Small intestine (tissue), 16 donors: ENCODE data around the gene FCN1. TPM values are rescaled to one million over a fixed set of nuclear protein-coding genes. Genes with fewer than 3 reads are reported as not detected.

Experiments used
- DNase-seq, 2 donors: peaks; one replicate each; pipeline versions ENCODE4 v3.0.0 to v3.0.0-alpha.2; 2013
- FAIRE-seq: peaks from 2 replicates; lab custom pipeline; 2012; peaks lifted over from hg19 to GRCh38; lab: Jason Lieb, UNC
- H3K27ac ChIP-seq, 3 donors: one replicate each; pipeline ENCODE4 v1.5.1; 2013; ENCODE audit warnings: low read length in 2 of 3, mild to moderate bottlenecking in 2 of 3, control low read depth in 1 of 3, inconsistent platforms in 1 of 3, low read depth in 1 of 3, moderate library complexity in 1 of 3
- H3K27me3 ChIP-seq, 3 donors: one replicate each; pipeline ENCODE4 v1.6.1; 2013; ENCODE audit warnings: low read length in 3 of 3, inconsistent platforms in 1 of 3; ENCODE audit not compliant: control insufficient read depth in 3 of 3, insufficient read depth in 3 of 3
- H3K36me3 ChIP-seq, 3 donors: one replicate each; pipeline ENCODE4 v1.6.1; 2013; ENCODE audit warnings: low read length in 3 of 3, inconsistent platforms in 1 of 3, low read depth in 1 of 3, mild to moderate bottlenecking in 1 of 3, moderate library complexity in 1 of 3; ENCODE audit not compliant: control insufficient read depth in 3 of 3, insufficient read depth in 2 of 3
- H3K4me1 ChIP-seq, 3 donors: one replicate each; pipeline ENCODE4 v1.6.1; 2013; ENCODE audit warnings: low read length in 2 of 3, inconsistent platforms in 1 of 3, low read depth in 1 of 3, mild to moderate bottlenecking in 1 of 3, moderate library complexity in 1 of 3; ENCODE audit not compliant: control insufficient read depth in 3 of 3, insufficient read depth in 2 of 3
- H3K4me3 ChIP-seq, 3 donors: one replicate each; pipeline ENCODE4 v1.5.1; 2013; ENCODE audit warnings: low read length in 3 of 3, control low read depth in 1 of 3, inconsistent platforms in 1 of 3, low read depth in 1 of 3, mild to moderate bottlenecking in 1 of 3, moderate library complexity in 1 of 3
- H3K9me3 ChIP-seq, 2 donors: one replicate each; pipeline ENCODE4 v1.6.1; 2013; ENCODE audit warnings: low read depth in 1 of 2, low read length in 1 of 2; ENCODE audit not compliant: control insufficient read depth in 2 of 2, insufficient read depth in 1 of 2
- WGBS, 3 donors: extraction: QIAGEN DNeasy Blood & Tissue Kit; methylation state at CpG; one replicate each; pipeline ENCODE4 v1.1.7; 2013; 5-methylcytosine and 5-hydroxymethylcytosine counted together
- long read RNA-seq, 10 donors: transcript quantifications; one replicate each; lab custom pipeline, GENCODE V29; 2026
- polyA plus RNA-seq, 4 donors: library from polyadenylated mRNA; stranded (reverse) in 3 of 4; unstranded in 1 of 4; fragments of 200-250 nt in 3 of 4; fragments of 120-200 nt in 1 of 4; gene quantifications; one replicate each; pipeline versions ENCODE4 v1.2.1 to v1.2.3, GENCODE V29; 2013
- donor health status: healthy with polysubstance abuse.
- donor health status: control.
- donor health status: control.
- donor health status: Bipolar disorder and iron deficiency.
- donor health status: healthy.

Gene FCN1
- polyA plus RNA-seq = 1 to 10 TPM in 1 of 4 donors, under 1 TPM in 1, not detected in 2; 0.94 to 1.1 TPM
- long read RNA-seq, donor 1 = 0 reads
- long read RNA-seq, donor 2 = 0 reads
- long read RNA-seq, donor 3 = 0 reads
- long read RNA-seq, donor 4 = 0 reads
- long read RNA-seq, donor 5 = 0 reads
- long read RNA-seq, donor 6 = 0 reads
- long read RNA-seq, donor 7 = 0 reads
- long read RNA-seq, donor 8, partial matches to known transcripts = 0 of 1 reads
- long read RNA-seq, donor 8, other reads (novel, unspliced or antisense) = 0 of 1 reads
- long read RNA-seq, donor 9 = 0 reads
- long read RNA-seq, donor 10 = 0 reads

DNA sequence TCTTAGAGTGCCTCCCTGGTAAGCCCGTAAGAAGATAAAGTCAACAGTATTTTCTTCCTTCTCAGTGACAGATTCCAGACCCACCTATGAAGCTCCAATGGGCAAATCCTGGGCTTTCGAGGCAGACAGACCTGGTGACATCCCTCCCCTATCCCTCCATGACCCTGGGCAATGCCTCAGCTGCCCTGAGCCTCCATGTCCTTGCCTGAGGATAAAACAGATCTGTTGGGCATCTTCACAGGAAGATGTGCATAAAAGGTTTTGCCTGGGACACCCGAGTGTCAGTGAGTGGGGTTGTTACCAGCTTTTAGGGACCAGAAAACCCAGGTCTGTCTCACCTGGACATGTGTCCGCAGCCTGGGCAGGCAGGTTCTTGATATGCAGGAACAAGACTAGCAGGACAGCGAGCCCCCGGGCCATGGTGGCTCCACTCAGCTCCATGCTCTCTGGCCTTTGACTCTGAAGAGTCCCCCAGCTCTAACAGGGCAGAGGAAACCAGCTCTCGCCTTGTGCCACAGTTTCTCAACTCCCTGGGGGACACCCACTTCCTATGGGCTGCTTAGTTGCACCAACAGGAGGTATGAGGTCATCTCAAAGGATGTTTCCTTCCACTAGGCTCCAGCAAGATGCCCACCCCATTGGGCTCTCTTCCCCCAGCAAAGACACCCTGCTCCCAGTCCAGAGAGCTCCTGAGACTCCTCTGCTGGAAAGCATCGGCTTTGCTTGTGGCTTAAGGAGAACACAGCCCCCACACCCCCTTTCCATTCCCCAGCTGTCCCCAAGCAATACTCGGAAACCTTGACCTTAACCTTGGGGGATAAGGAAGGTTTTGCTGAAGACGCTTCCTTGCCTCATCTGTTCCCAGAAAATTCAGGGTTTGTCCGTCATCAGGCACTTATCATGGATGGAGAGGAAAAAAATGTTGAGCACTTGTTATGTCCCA, at the start of gene FCN1:
FCN1 (minus strand) TSS at position 482 of the 943 bp plus-strand sequence; CDS start at position 441, 41 bp downstream.
- 69 to 78% (median 72%) methylated on average over 11 of the region's 11 CpGs for WGBS, 3 donors
- DNase-seq = no peak

GRCh38 chr9:134966697-134967546, 49.2 kb upstream of the FCN1 start:
- H3K36me3 ChIP-seq = no peaks in the 10 kb centered on the region
- DNase-seq = no peak
- no peaks in the 10 kb centered on the region for H3K9me3 ChIP-seq
- H3K4me3 ChIP-seq = no peak overlapping the region
- no peak for FAIRE-seq
- no peak overlapping the region for H3K27ac ChIP-seq
- WGBS, 3 donors = 78 to 84% (median 78%) methylated on average over 18 to 23 of the region's 23 CpGs
- H3K27me3 ChIP-seq = peaks cover 0 to 9% (median 0%) of the 10 kb centered on the region in 3 donors
- no peaks in the 10 kb centered on the region for H3K4me1 ChIP-seq

More for the DNA sequence above, at the start of gene FCN1:
- no peaks in the 10 kb centered on the region for H3K36me3 ChIP-seq
- no peak for FAIRE-seq
- peaks cover 0 to 6% (median 0%) of the 10 kb centered on the region in 3 donors for H3K27me3 ChIP-seq
- no peaks in the 10 kb centered on the region for H3K4me1 ChIP-seq
- peaks cover 0 to 8% of the 10 kb centered on the region in 2 donors for H3K9me3 ChIP-seq
- H3K4me3 ChIP-seq = no peak within 1 kb of the TSS
- no peak within 1 kb of the TSS for H3K27ac ChIP-seq

DNA sequence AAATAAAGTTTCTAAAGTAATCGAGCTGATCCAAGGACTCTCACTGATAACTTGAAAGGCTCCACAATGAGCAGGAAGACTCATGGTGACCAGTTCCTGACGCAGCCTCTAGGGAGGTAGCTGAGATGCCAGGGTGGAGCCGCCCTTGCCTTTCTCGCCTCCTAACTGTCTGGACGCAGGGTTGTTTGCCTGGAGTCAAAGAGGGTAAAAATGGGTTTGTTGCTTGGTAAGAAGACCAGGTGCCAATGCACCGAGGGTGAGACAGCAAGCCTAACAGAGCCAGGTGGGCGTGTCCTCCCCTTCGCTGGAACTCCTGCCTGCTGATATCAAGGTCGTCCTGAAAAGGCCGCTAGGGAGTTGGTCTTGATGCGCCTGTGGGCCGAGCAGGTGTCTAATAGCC, 48.6 kb upstream of the FCN1 start:
- H3K9me3 ChIP-seq = no peaks in the 10 kb centered on the region
- no peak overlapping the region for H3K4me3 ChIP-seq
- WGBS, 3 donors = 68 to 80% (median 68%) methylated on average over 12 of the region's 12 CpGs
- H3K36me3 ChIP-seq = no peaks in the 10 kb centered on the region
- no peak for DNase-seq
- no peak for FAIRE-seq
- H3K27me3 ChIP-seq = peaks cover 0 to 6% (median 0%) of the 10 kb centered on the region in 3 donors
- no peaks in the 10 kb centered on the region for H3K4me1 ChIP-seq
- H3K27ac ChIP-seq = no peak overlapping the region

GRCh38 chr9:134965851-134966250, 48.1 kb upstream of the FCN1 start:
- no peak overlapping the region for H3K4me3 ChIP-seq
- WGBS, 3 donors = 89 to 94% (median 90%) methylated on average over 6 of the region's 6 CpGs
- FAIRE-seq (no peak), DNase-seq (no peak)
- no peaks in the 10 kb centered on the region for H3K9me3 ChIP-seq
- no peak overlapping the region for H3K27ac ChIP-seq
- no peaks in the 10 kb centered on the region for H3K4me1 ChIP-seq
- peaks cover 0 to 6% (median 0%) of the 10 kb centered on the region in 3 donors for H3K27me3 ChIP-seq
- no peaks in the 10 kb centered on the region for H3K36me3 ChIP-seq

DNA sequence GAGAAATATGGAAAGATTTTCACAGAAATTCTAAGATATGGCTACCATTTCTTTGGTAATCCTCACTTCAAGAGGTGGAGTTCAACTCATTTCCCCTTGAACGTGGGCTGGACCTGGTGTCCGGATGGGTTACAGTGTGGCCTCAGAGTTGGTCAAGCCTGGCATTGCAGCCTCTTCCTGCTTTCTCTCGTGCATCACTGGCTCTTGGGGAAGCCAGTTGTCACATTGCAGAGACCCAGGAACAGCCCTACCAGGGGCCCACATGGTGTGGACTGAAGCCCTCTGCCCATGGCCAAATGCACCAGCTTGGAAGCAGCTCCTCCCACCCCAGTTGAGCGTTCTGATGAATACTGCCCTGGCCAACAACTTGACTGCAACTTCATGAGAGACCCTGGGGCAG, 47.7 kb upstream of the FCN1 start:
- no peaks in the 10 kb centered on the region for H3K4me1 ChIP-seq
- no peaks in the 10 kb centered on the region for H3K9me3 ChIP-seq
- 72 to 81% (median 76%) methylated on average over 4 of the region's 4 CpGs for WGBS, 3 donors
- H3K27ac ChIP-seq = no peak overlapping the region
- DNase-seq (no peak), FAIRE-seq (no peak)
- H3K4me3 ChIP-seq = no peak overlapping the region
- H3K27me3 ChIP-seq = peaks cover 0 to 6% (median 0%) of the 10 kb centered on the region in 3 donors
- no peaks in the 10 kb centered on the region for H3K36me3 ChIP-seq

- FAIRE-seq (no peak), DNase-seq (no peak)
- Histone ChIP-seq H3K4me1 (no peaks in the 10 kb centered on the region), H3K9me3 (no peaks in the 10 kb centered on the region), H3K27me3 (peaks cover 0 to 6% (median 0%) of the 10 kb centered on the region in 3 donors), H3K27ac (no peak overlapping the region), H3K36me3 (no peaks in the 10 kb centered on the region), H3K4me3 (no peak overlapping the region)
- WGBS, 3 donors = 71 to 79% (median 77%) methylated on average over 13 of the region's 13 CpGs
These were observed 46.8 kb upstream of the FCN1 start for GRCh38 chr9:134964271-134965055.

DNA sequence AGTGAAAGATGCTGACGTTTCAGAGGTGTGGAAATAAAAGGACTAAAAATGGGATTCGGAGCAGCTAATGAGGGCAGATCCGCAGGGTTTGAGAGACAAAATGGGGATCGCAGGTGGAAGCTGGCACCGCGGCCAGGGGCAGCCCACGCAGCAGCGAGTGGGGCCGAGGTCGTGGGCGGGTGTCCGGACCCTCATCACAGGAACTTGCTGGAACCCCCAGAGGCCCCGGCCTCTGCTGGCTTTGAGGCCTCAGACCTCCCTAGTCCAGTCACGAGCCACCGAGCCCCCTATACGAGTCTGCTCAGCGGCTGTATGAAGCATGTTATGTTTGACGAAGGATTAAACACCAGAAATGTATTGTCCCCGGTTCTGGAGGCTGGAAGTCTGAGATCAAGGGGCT, 45.8 kb upstream of the FCN1 start:
- 78 to 87% (median 87%) methylated on average over 19 of the region's 19 CpGs for WGBS, 3 donors
- Histone ChIP-seq H3K36me3 (no peaks in the 10 kb centered on the region), H3K27me3 (no peaks in the 10 kb centered on the region), H3K27ac (no peak overlapping the region), H3K9me3 (no peaks in the 10 kb centered on the region), H3K4me3 (no peak overlapping the region), H3K4me1 (no peaks in the 10 kb centered on the region)
- DNase-seq = no peak
- FAIRE-seq = no peak
